Ovary (tissue), 9 donors: ENCODE results near the gene CDK9. TPM values are rescaled to one million over a fixed set of nuclear protein-coding genes. Genes with fewer than 3 reads are reported as not detected.
A peak's percentile ranks its signal among the peaks of the same experiment; 100 is the strongest.
"Not testable (repeated sequence)": the region's sequence is repeated elsewhere in the genome, so short reads cannot be mapped to it uniquely, and the experiment has no call there.

Experiments used
- DNase-seq, 5 donors: peaks; one replicate each; pipeline ENCODE4 v3.0.0-alpha.2; 2019 to 2020
- H3K27ac ChIP-seq, 2 donors: fragments of 200-600 bp; one replicate each; pipeline versions ENCODE4 v1.5.1 to v1.8.0; 2019 to 2022
- H3K27me3 ChIP-seq: fragments of 200-600 bp; one replicate; pipeline ENCODE4 v1.8.0; 2022
- H3K36me3 ChIP-seq: fragments of 200-600 bp; sonication (generic); one replicate; pipeline ENCODE4 v1.5.1; 2019
- H3K4me1 ChIP-seq: one replicate; pipeline ENCODE4 v1.8.1; 2013; ENCODE audit warnings: mild to moderate bottlenecking, moderate library complexity; ENCODE audit not compliant: insufficient read depth
- H3K4me3 ChIP-seq: fragments of 200-600 bp; sonication (generic); one replicate; pipeline ENCODE4 v1.5.1; 2017
- H3K9me3 ChIP-seq, 2 donors: fragments of 200-600 bp in 1 of 2; sonication (generic) in 1 of 2; one replicate each; pipeline versions ENCODE4 v1.5.1 to v1.8.1; 2013 to 2019; ENCODE audit warnings: mild to moderate bottlenecking in 1 of 2, moderate library complexity in 1 of 2
- EP300 ChIP-seq: sonication (generic); formaldehyde crosslinking; IDR thresholded peaks from one replicate; pipeline ENCODE4 v1.6.1; 2017; ENCODE audit warnings: antibody characterized with exemption
- POLR2A ChIP-seq: fragments of 450-650 bp; IDR thresholded peaks from one replicate; pipeline ENCODE4 v1.6.1; 2017; ENCODE audit warnings: antibody characterized with exemption, mild to moderate bottlenecking, moderate library complexity
- WGBS, 3 donors: extraction: QIAGEN DNeasy Blood & Tissue Kit in 1 of 3; methylation state at CpG; one replicate each; pipeline versions ENCODE4 v1.1.5 to v1.1.7; 2013 to 2017; 5-methylcytosine and 5-hydroxymethylcytosine counted together
- intact Hi-C, 4 donors: fragments of 100-400 bp; cut with DNase I; formaldehyde crosslinking; loops; one replicate each; pipeline versions ENCODE4 v1.11.0 to v1.15.1; 2022 to 2023
- polyA plus RNA-seq, 2 donors: library from polyadenylated mRNA; stranded (reverse); fragments of 200-250 nt in 1 of 2; fragments of 350-450 nt in 1 of 2; fragmentation: Illumina TruSeq in 1 of 2; extraction: RNeasy Lipid Tissue Mini Kit (QIAGEN cat#74804) in 1 of 2; gene quantifications; one replicate each; pipeline ENCODE4 v1.2.3, GENCODE V29; 2013 to 2014
- total RNA-seq, 7 donors: library from RNA; depleted of rRNA in 2 of 7; stranded (reverse); fragments of >200 nt in 2 of 7; fragmentation: NEBNext Ultra II Directional in 3 of 7; extraction: Animal tissue kit (Norgen Biotek cat#: 25700) in 3 of 7; gene quantifications; one replicate each; pipeline versions ENCODE4 v1.1.0 to v1.2.4, GENCODE V29; 2016 to 2023
- TF ChIP-seq, protein P1 (sequence below), 3 donors: fragments of 450-650 bp in 2 of 3; fragments of 200-600 bp in 1 of 3; IDR thresholded peaks; one replicate each; pipeline versions ENCODE4 v1.5.1 to v1.8.0; 2016 to 2022; ENCODE audit warnings: antibody characterized with exemption in 3 of 3, mild to moderate bottlenecking in 1 of 3
- donor health status: DM: no; HTN: no; CAD: no; lungs with moderate emphysema.
- donor health status: DM: no; HTN: no; CAD: no.
- donor health status: Bipolar disorder and iron deficiency.
- donor health status: DM: yes; HTN: yes; CAD: no.
- donor health status: DM: no; HTN: no; CAD: no.
- donor health status: DM: yes; HTN: yes; CAD: no.

CDK9 gene
- total and polyA plus RNA-seq, 9 donors, result 71.7 to 209 (median 129) TPM

- no peak for DNase-seq
- intact Hi-C loops, result no loop called here
- no peak overlapping the region for H3K4me3 ChIP-seq
- H3K36me3 ChIP-seq, result no peaks in the 10 kb centered on the region
- H3K9me3 ChIP-seq, result no peaks in the 10 kb centered on the region
- peak overlapping the region; percentile 68 to 69 for H3K27ac ChIP-seq
- TF ChIP-seq POLR2A (no peak), EP300 (no peak)
- TF ChIP-seq, protein P1, sequence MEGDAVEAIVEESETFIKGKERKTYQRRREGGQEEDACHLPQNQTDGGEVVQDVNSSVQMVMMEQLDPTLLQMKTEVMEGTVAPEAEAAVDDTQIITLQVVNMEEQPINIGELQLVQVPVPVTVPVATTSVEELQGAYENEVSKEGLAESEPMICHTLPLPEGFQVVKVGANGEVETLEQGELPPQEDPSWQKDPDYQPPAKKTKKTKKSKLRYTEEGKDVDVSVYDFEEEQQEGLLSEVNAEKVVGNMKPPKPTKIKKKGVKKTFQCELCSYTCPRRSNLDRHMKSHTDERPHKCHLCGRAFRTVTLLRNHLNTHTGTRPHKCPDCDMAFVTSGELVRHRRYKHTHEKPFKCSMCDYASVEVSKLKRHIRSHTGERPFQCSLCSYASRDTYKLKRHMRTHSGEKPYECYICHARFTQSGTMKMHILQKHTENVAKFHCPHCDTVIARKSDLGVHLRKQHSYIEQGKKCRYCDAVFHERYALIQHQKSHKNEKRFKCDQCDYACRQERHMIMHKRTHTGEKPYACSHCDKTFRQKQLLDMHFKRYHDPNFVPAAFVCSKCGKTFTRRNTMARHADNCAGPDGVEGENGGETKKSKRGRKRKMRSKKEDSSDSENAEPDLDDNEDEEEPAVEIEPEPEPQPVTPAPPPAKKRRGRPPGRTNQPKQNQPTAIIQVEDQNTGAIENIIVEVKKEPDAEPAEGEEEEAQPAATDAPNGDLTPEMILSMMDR (IDR thresholded peaks at IDR 0.05), result no peak
- 65 to 70% (median 68%) methylated on average over 14 to 17 of the region's 17 CpGs for whole genome bisulfite sequencing, 3 donors
- no peaks in the 10 kb centered on the region for H3K27me3 ChIP-seq
- no peaks in the 10 kb centered on the region for H3K4me1 ChIP-seq
These were observed 6.5 kb upstream of the CDK9 start for GRCh38 chr9:127779136-127779981.

DNA sequence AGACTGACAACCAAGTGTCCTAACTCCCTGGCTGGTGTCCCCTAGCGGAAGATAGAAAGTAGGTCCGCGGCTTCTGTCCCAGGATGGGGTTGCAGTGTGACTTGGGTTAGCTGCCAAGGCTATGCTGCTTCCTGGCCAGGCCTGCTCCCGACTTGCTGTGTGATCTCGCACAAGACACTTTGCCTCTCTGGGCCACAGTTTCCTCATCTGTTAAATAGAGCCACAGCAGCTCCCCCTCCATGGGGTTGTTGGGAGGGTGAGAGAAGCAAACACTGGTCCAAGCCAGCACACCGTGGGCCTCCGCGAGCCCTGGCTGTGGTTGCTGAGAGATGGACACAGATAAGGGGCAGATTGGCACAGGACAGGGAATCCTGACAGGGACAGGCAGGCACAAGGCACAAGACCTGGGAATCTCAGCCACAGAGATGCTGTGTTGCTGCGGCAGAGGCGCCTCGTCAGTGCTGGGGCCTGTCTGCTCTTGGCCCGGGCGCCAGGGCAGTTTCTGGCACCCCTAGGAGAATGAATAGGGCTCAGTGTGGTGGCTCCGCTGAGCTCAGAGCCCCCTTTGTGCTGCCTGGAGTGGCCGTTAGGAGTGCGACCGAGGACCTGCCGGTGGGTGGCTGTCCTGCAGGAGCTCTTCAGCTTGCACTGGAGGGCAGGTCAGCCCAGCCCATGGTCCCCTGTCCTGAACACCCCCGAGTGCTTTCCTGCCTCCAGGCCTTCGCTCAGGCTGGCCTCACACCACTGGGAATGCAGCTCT lies 5.5 kb upstream of the CDK9 start:
- TF ChIP-seq, protein P1 (IDR thresholded peaks at IDR 0.05), result no peak
- TF ChIP-seq POLR2A (no peak), EP300 (no peak)
- intact Hi-C loops, result loop anchor here in 2 of 4 donors (5.0 to 10.0 kb wide), 3 partner anchors 38 to 84 kb away; partner anchors contain the start of gene TOR2A (in 1 of the 2)
- H3K36me3 ChIP-seq, result no peaks in the 10 kb centered on the region
- no peaks in the 10 kb centered on the region for H3K27me3 ChIP-seq
- H3K27ac ChIP-seq, result no peak overlapping the region
- H3K4me3 ChIP-seq, result no peak overlapping the region
- no peaks in the 10 kb centered on the region for H3K9me3 ChIP-seq
- no peak for DNase-seq
- peaks cover 3% of the 10 kb centered on the region for H3K4me1 ChIP-seq
- WGBS, 3 donors, result 81 to 89% (median 87%) methylated on average over 20 of the region's 20 CpGs

DNA sequence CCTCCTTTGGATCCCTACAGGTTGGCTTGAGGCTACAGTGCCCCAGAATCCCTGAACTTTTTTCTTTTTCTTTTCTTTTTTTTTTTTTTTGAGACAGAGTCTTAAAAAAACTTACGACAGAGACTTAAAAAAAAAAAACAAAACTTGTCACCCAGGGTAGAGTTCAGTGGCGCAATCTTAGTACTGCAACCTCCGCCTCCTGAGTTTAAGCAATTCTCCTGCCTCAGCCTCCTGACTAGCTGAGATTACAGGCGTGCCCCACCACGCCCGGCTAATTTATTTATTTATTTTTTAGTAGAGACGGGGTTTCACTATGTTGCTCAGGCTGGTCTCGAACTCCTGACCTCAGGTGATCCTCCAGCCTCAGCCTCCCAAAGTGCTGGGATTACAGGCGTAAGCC lies 4.9 kb upstream of the CDK9 start:
- not testable (repeated sequence) for H3K27me3 ChIP-seq, H3K9me3 ChIP-seq, H3K36me3 ChIP-seq, H3K27ac ChIP-seq, H3K4me3 ChIP-seq, DNase-seq, H3K4me1 ChIP-seq
- WGBS, 3 donors, result 91 to 94% (median 92%) methylated on average over 9 of the region's 9 CpGs
- intact Hi-C loops, result loop anchor here in 2 of 4 donors (5.0 to 10.0 kb wide), 3 partner anchors 39 to 84 kb away; partner anchors contain the start of gene TOR2A (in 1 of the 2)

GRCh38 chr9:127781806-127782205 lies 4.0 kb upstream of the CDK9 start:
- no peaks in the 10 kb centered on the region for H3K36me3 ChIP-seq
- H3K4me1 ChIP-seq, result peaks cover 5% of the 10 kb centered on the region
- H3K27me3 ChIP-seq, result no peaks in the 10 kb centered on the region
- WGBS, 3 donors, result 90 to 95% (median 92%) methylated on average over 4 of the region's 4 CpGs
- H3K4me3 ChIP-seq, result no peak overlapping the region
- no peaks in the 10 kb centered on the region for H3K9me3 ChIP-seq
- H3K27ac ChIP-seq, result no peak overlapping the region
- no peak for DNase-seq
- intact Hi-C loops, result loop anchor here in 2 of 4 donors (5.0 to 10.0 kb wide), 3 partner anchors 40 to 83 kb away; partner anchors contain the start of gene TOR2A (in 1 of the 2)
- no peak for TF ChIP-seq POLR2A
- no peak for TF ChIP-seq EP300
- TF ChIP-seq, protein P1 (IDR thresholded peaks at IDR 0.05), result no peak
